Stimulated activated CD8-positive, alpha-beta memory T cell treated with anti-CD3 and anti-CD28 coated beads, Interleukin-7, amount 100 ng/mL, for 48 hours (primary cell): ENCODE results near the gene VWA7.
A peak's percentile ranks its signal among the peaks of the same experiment; 100 is the strongest.
"Not testable (repeated sequence)": the region's sequence is repeated elsewhere in the genome, so short reads cannot be mapped to it uniquely, and the experiment has no call there.

ENCODE experiments used
- DNase-seq, 2 donors: peaks; one replicate each; pipeline ENCODE4 v3.0.0-alpha.2; 2020; ENCODE audit warnings: low read depth in 1 of 2; ENCODE audit errors: extremely low read depth in 1 of 2

Gene VWA7

GRCh38 chr6:31801031-31801927 lies 24.2 kb upstream of the VWA7 start:
- not testable (repeated sequence) for DNase-seq

- no peak for DNase-seq
Observed at GRCh38 chr6:31799781-31800180, 22.7 kb upstream of the VWA7 start.

GRCh38 chr6:31797588-31797987 lies 20.5 kb upstream of the VWA7 start:
- no peak for DNase-seq

DNA sequence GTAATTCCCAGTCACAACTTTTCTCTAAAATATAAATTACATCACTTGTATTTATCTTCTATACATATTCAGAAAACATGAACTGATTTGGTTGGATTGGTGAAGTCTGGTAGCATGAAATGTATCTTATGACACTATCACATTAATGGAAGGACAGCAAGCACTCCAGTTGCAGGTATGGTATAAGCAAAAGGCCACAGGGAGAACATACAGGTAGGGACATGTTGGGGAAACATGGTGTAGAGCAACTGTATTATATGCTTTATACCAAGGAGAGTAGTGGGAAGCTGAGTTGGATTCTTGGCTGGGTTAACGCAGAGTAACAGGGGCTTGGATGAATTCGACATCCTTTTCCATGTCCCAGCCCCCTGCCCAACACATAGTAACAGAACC lies 19.9 kb upstream of the VWA7 start:
- DNase-seq: no peak

DNA sequence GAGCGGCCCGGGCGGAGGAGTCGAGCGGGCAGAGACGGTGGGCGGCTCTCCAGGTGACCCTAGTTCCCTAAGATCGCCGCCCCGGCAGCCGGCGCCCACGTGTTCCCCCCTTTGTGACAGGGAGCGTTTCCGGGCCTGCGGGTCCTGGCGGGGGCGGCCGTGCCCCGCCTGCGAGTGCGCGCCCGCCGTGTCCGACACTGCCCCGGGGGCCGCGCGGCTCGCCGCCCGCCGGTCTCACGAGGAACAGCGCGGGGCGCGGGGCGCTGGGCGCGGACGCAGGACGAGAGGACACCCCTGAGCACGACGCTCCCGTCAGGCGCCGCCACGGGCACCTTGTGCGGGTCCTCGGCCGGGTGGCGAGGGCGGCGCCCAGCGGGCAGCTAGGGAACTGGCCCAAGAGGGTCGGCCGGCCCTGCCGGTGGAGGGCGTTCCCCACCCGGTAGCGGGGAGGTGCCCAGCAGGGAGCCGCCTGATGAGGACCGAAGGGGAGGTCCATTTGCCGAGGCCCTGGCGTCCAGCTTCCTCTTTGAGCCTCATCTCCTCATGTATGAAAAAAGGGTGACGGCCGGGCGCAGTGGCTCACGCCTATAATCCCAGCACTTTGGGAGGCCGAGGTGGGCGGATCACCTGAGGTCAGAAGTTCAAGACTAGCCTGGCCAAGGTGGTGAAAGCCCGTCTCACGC lies 18.6 kb upstream of the VWA7 start, which contains the start of gene VARS1:
Gene VARS1, minus strand, starts transcription at position 137 of the 683 bp plus-strand sequence. CDS start 535 bp downstream, outside the sequence.
- DNase-seq: peak; percentile 81 to 83

GRCh38 chr6:31794866-31795615 lies 17.9 kb upstream of the VWA7 start:
- DNase-seq: no peak

- no peak for DNase-seq
Observed at GRCh38 chr6:31794294-31794865, 17.3 kb upstream of the VWA7 start.

GRCh38 chr6:31793927-31794245 lies 16.8 kb upstream of the VWA7 start:
- DNase-seq: not testable (repeated sequence)

DNA sequence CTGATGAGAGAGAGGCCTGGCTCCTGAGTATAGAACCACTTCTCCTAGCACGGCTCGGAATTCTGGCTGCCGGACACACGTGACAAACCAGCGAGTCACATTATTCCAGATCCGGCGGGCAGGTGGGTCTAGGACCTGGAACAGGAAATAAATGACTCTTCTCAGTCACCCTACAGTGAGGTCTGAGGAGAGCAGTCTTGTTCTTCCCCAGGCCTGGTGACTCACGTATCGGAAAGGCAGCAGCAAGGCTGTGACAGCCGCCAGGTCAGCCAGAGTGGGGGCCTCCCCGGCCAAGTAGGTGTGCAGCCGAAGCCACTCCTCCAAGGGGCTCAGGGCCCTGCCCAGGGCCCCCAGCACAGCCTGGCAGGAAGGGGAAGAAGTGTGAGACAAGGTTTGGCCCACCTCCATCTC lies 15.6 kb upstream of the VWA7 start:
- DNase-seq: no peak

DNA sequence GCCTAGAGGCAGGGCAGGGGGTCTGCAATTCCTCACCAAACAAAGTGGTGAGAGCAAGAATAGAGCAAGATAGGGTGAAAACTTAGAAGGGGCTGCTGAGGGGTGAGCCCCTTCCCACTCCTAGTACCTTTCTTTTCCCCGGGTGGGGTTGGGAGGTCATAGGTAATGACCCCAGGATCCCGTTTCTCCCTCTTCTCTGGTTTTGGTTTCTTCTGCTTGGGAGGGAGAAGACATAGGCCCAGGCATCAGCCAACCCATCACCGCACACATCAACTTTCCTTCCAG lies 14.9 kb upstream of the VWA7 start:
- DNase-seq: no peak

DNA sequence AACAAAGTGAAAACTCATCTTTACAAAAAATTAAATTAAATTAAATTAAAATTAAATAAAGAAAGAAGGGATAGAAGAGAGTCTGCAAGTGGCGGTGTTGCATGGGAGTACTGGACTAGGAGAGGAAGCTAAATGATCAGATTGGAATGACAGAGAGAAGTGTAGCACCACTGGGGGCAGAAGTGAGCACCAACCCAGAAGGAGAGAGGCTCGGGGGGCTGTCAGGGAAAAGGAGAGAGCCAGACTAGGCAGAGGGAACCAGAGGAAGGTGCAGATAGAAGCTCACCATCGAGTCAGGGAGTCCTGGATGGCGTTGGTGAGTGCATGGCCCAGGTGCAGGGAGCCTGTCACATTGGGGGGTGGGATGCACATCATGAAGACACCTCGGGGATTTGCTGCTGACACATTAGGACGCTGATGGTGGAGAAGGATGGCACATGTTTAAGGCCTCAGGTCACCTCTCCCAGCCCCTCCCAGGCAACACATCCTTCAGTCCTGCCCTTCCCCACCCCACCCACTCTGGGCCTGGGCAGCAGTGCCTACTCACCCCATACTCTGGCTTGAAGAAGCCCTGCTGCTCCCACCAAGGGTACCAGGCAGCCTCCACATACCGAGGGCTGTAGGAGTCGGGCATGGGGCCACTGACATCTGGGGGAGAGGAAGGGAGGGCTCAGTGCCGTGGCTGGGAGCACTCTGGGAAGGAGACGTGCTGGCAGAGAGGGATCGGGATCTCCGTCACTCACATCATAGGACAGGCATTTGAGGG lies 14.4 kb upstream of the VWA7 start:
- DNase-seq: no peak

DNA sequence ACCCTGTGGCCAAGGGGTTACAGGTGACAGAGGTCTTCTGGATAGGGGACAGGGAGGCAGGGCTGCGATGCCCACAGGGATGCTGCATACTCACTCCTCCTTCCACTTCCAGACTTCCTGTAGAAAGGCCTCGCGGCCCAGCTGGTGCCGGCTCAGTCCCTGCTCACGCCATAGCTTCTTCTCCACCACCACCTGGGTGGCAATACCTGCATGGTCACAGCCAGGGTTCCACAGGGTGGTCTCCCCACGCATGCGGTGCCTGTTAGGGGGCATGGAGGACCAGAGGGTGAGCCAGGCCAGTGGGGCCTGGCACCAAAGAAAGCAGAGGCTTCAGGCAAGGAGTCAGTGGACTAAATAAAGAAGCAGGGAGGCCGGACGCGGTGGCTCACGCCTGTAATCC lies 8.3 kb upstream of the VWA7 start:
- no peak for DNase-seq

DNA sequence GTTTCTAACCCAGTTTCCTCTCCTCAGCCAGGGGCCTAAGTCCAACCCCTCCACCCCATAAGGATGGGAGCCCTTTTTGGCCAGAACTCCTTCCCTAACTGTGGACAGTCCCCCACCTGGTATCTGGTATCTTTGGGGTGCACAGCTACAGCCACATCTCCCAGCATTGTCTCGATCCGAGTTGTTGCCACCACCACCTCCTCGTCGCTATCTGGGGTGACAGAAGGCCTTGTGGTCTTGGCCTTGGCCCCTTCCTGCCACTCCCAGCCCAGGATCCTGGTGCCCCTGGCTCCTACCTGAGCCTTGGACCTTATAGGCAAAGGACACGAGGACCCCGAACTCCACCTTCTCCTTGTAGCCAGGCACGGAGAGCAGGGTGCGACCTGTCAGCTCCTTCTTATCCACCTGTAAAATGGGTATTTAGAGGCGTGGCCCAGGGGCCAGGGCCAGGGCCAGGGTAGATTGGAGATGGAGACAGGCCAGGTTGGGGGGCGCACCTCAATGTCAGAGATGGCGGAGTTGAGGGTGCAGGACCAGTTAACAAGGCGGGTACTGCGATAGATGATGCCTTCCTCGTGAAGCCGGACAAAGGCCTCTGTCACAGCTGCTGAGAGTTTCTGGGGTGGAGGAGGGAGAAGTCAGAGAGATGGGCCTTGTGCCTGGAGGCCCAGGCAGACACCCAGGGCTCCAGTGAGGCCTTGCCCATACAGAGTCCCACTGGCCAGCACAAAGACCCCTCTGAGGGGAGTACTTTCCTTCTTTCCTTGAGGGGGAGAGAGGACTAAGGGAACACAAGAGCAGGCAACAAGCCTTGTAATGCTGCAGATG lies 7.2 kb upstream of the VWA7 start:
- DNase-seq: no peak

DNA sequence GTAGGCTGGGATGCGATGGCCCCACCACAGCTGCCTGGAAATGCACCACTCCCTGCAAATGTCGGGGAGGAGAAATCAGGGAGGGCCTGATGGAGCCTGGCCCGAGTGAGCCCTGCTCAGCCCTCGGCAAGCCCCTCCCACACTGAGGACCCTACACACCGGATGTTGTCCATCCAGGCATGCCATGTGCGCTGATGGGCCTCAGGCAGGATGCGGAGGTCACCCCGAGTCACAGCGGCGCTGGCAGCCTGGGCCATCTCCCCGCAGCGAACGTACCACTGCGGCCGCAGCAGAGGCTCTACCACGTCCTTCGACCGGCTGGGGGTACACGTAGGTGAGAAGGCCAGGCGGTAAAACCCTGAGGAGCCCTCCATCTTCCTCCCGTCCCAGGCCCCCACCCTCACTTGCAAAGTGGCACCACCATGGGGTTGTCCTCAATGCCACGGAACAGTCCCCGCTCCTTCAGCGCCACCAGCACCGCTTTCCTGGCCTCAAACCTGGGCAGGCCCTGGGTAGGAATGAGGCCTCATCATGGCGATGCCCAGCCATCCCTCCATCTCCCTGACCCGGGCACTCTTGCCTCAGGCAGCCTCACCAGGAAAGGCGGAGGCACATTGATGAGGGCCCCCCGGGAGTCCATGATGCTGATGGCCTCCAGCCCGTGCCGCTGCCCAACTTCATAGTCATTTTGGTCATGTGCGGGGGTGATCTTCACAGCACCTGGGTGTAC lies 5.2 kb upstream of the VWA7 start:
- no peak for DNase-seq

- DNase-seq: no peak
Observed at GRCh38 chr6:31781244-31782125, 4.4 kb upstream of the VWA7 start.

DNA sequence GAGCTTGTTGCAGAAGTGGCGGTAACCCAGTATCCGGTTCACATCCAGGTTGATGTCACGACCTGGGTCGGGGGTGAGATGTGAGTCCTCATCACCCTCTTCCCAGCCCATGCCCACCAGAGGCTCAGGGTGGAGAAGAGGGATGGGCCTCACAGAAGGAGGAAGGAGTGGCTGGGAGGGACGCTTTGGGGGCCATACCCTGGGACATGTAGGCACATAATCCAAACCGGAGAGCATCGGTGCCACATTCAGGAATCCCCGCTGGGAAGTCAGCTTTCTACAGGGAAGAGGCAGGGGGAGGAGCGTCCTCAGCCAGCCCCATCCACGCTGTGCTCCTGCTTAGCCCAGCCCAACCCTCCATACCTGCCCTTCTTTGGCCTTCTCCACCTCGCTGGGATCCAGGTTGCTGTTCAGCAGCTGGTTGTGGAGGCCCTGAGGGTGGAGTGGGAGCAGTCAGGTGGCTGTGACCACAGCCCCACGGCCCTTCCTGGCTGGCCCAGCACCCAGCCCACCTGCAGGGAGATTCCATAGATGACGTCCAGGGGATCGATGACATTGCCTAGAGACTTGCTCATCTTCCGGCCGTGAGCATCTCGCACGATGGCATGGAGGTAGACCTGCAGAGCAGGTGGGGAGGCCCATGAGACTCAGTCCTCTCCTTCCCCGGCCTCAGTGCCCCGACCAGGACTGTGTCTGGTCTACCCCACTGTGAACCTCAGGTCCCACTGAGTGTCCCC lies 3.5 kb upstream of the VWA7 start:
- no peak for DNase-seq

- no peak for DNase-seq
Observed at GRCh38 chr6:31779908-31780307, 2.8 kb upstream of the VWA7 start.
